ENCODE data around the gene HDAC4.

GRCh38 chr2:239106314-239106908 is 294.4 kb downstream of the HDAC4 start:
- TF ChIP-seq CBX2 (IDR thresholded peaks at IDR 0.05; ENCODE audit: insufficient read depth, low read length, poor library complexity, severe bottlenecking), result no peak
- TF ChIP-seq U2AF2 (optimal IDR thresholded peaks at IDR 0.05; ENCODE audit: low read depth, low read length), result no peak
- no peak for TF ChIP-seq BRF1 (IDR thresholded peaks at IDR 0.05; ENCODE audit: borderline replicate concordance, extremely low read depth, insufficient read length)
- TF ChIP-seq NFIC (IDR thresholded peaks at IDR 0.05), result no peak
- TF ChIP-seq, protein P1, sequence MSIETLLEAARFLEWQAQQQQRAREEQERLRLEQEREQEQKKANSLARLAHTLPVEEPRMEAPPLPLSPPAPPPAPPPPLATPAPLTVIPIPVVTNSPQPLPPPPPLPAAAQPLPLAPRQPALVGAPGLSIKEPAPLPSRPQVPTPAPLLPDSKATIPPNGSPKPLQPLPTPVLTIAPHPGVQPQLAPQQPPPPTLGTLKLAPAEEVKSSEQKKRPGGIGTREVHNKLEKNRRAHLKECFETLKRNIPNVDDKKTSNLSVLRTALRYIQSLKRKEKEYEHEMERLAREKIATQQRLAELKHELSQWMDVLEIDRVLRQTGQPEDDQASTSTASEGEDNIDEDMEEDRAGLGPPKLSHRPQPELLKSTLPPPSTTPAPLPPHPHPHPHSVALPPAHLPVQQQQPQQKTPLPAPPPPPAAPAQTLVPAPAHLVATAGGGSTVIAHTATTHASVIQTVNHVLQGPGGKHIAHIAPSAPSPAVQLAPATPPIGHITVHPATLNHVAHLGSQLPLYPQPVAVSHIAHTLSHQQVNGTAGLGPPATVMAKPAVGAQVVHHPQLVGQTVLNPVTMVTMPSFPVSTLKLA (conservative IDR thresholded peaks at IDR 0.05), result no peak
- no peak for TF ChIP-seq XRCC3 (IDR thresholded peaks at IDR 0.05)
- TF ChIP-seq FOXJ3 (CRISPR knock-in tag; IDR thresholded peaks at IDR 0.05), result no peak
